MG63 (cell line): ENCODE measurements around the gene CHPT1. TPM values are rescaled to one million over a fixed set of nuclear protein-coding genes. Genes with fewer than 3 reads are reported as not detected.

Source experiments
- DNase-seq: peaks from one replicate; pipeline ENCODE4 v3.0.0-alpha.2; 2020
- H3K27me3 ChIP-seq: fragments of 250-450 bp; sonication (Bioruptor Pico); 2 replicates; pipeline ENCODE4 v1.5.1; 2020; ENCODE audit warnings: mild to moderate bottlenecking, moderate library complexity
- H3K36me3 ChIP-seq: fragments of 250-450 bp; sonication (Bioruptor Pico); 2 replicates; pipeline ENCODE4 v1.5.1; 2020; ENCODE audit warnings: mild to moderate bottlenecking, moderate library complexity
- H3K4me3 ChIP-seq: fragments of 250-450 bp; sonication (Bioruptor Pico); 2 replicates; pipeline ENCODE4 v1.5.1; 2020; ENCODE audit warnings: mild to moderate bottlenecking, moderate library complexity
- H3K9me3 ChIP-seq: fragments of 250-450 bp; sonication (Bioruptor Pico); 2 replicates; pipeline ENCODE4 v1.5.1; 2020; ENCODE audit warnings: mild to moderate bottlenecking, moderate library complexity
- total RNA-seq: library from RNA; depleted of rRNA; stranded (reverse); fragments of >200 nt; shearing (Covaris generic); gene quantifications from 2 replicates; pipeline ENCODE4 v1.2.3, GENCODE V29; 2014; ENCODE audit warnings: low replicate concordance

CHPT1 gene
- total RNA-seq, 1 experiment from 2014 or later: 41.4 TPM

GRCh38 chr12:101738920-101739665 is 41.7 kb downstream of the CHPT1 start, which contains the start of gene SYCP3:
Gene SYCP3 (minus strand): TSS chr12:101739462. CDS start chr12:101737935, 1,527 bp downstream.
- no peaks in the 10 kb centered on the region for H3K36me3 ChIP-seq
- H3K27me3 ChIP-seq: no peaks in the 10 kb centered on the region
- DNase-seq: no peak
- H3K4me3 ChIP-seq: no peak within 1 kb of the TSS
- H3K9me3 ChIP-seq: no peaks in the 10 kb centered on the region

GRCh38 chr12:101740566-101740965 is 43.1 kb downstream of the CHPT1 start:
- no peak overlapping the region for H3K4me3 ChIP-seq
- no peaks in the 10 kb centered on the region for H3K9me3 ChIP-seq
- no peak for DNase-seq

GRCh38 chr12:101740980-101741379 is 43.5 kb downstream of the CHPT1 start:
- Histone ChIP-seq H3K36me3 (no peaks in the 10 kb centered on the region; the same call in 1 of the 2 replicates), H3K9me3 (no peaks in the 10 kb centered on the region), H3K4me3 (no peak overlapping the region), H3K27me3 (no peaks in the 10 kb centered on the region)
- DNase-seq: no peak

More at GRCh38 chr12:101740566-101740965, 43.1 kb downstream of the CHPT1 start:
- Histone ChIP-seq H3K27me3 (no peaks in the 10 kb centered on the region), H3K36me3 (no peaks in the 10 kb centered on the region; the same call in 1 of the 2 replicates)

GRCh38 chr12:101743242-101743641 is 45.8 kb downstream of the CHPT1 start:
- no peak for DNase-seq
- Histone ChIP-seq H3K4me3 (no peak overlapping the region), H3K36me3 (peaks cover 3% of the 10 kb centered on the region), H3K9me3 (no peaks in the 10 kb centered on the region), H3K27me3 (no peaks in the 10 kb centered on the region)

GRCh38 chr12:101743724-101744472 is 46.5 kb downstream of the CHPT1 start:
- no peaks in the 10 kb centered on the region for H3K27me3 ChIP-seq
- peaks cover 3% of the 10 kb centered on the region for H3K36me3 ChIP-seq
- no peak for DNase-seq
- H3K4me3 ChIP-seq: no peak overlapping the region
- H3K9me3 ChIP-seq: no peaks in the 10 kb centered on the region

- Histone ChIP-seq H3K9me3 (no peaks in the 10 kb centered on the region), H3K36me3 (peaks cover 3% of the 10 kb centered on the region), H3K27me3 (no peaks in the 10 kb centered on the region), H3K4me3 (no peak overlapping the region)
- no peak for DNase-seq
Measured at GRCh38 chr12:101745481-101745880, 48.0 kb downstream of the CHPT1 start.

GRCh38 chr12:101746196-101746595 is 48.8 kb downstream of the CHPT1 start:
- H3K9me3 ChIP-seq: no peaks in the 10 kb centered on the region
- no peak overlapping the region for H3K4me3 ChIP-seq
- DNase-seq: no peak
- no peaks in the 10 kb centered on the region for H3K27me3 ChIP-seq
- H3K36me3 ChIP-seq: peaks cover 3% of the 10 kb centered on the region

GRCh38 chr12:101746661-101747060 is 49.2 kb downstream of the CHPT1 start:
- H3K4me3 ChIP-seq: no peak overlapping the region
- DNase-seq: no peak
- no peaks in the 10 kb centered on the region for H3K27me3 ChIP-seq
- peaks cover 3% of the 10 kb centered on the region for H3K36me3 ChIP-seq
- H3K9me3 ChIP-seq: no peaks in the 10 kb centered on the region

GRCh38 chr12:101747697-101748096 is 50.3 kb downstream of the CHPT1 start:
- Histone ChIP-seq H3K9me3 (no peaks in the 10 kb centered on the region), H3K36me3 (peaks cover 3% of the 10 kb centered on the region), H3K4me3 (no peak overlapping the region), H3K27me3 (no peaks in the 10 kb centered on the region)
- DNase-seq: no peak

- no peak for DNase-seq
- Histone ChIP-seq H3K27me3 (no peaks in the 10 kb centered on the region), H3K9me3 (no peaks in the 10 kb centered on the region), H3K36me3 (peaks cover 3% of the 10 kb centered on the region), H3K4me3 (no peak overlapping the region)
Measured at GRCh38 chr12:101748907-101749306, 51.5 kb downstream of the CHPT1 start.

- H3K36me3 ChIP-seq: peaks cover 3% of the 10 kb centered on the region
Measured at GRCh38 chr12:101749657-101750056, 52.2 kb downstream of the CHPT1 start.

GRCh38 chr12:101750152-101750551 is 52.7 kb downstream of the CHPT1 start:
- Histone ChIP-seq H3K36me3 (peaks cover 3% of the 10 kb centered on the region), H3K27me3 (no peaks in the 10 kb centered on the region), H3K9me3 (no peaks in the 10 kb centered on the region), H3K4me3 (no peak overlapping the region)
- DNase-seq: no peak

More at GRCh38 chr12:101749657-101750056, 52.2 kb downstream of the CHPT1 start:
- H3K27me3 ChIP-seq: no peaks in the 10 kb centered on the region
- no peak overlapping the region for H3K4me3 ChIP-seq
- no peak for DNase-seq
- H3K9me3 ChIP-seq: no peaks in the 10 kb centered on the region

GRCh38 chr12:101759396-101760047 is 62.1 kb downstream of the CHPT1 start:
- DNase-seq: no peak

GRCh38 chr12:101761350-101761749 is 63.9 kb downstream of the CHPT1 start:
- Histone ChIP-seq H3K9me3 (no peaks in the 10 kb centered on the region), H3K4me3 (no peak overlapping the region), H3K27me3 (no peaks in the 10 kb centered on the region), H3K36me3 (no peaks in the 10 kb centered on the region)
- DNase-seq: no peak

More at GRCh38 chr12:101759396-101760047, 62.1 kb downstream of the CHPT1 start:
- Histone ChIP-seq H3K9me3 (no peaks in the 10 kb centered on the region), H3K4me3 (no peak overlapping the region), H3K27me3 (no peaks in the 10 kb centered on the region), H3K36me3 (no peaks in the 10 kb centered on the region)

GRCh38 chr12:101761781-101762180 is 64.3 kb downstream of the CHPT1 start:
- Histone ChIP-seq H3K36me3 (no peaks in the 10 kb centered on the region), H3K27me3 (no peaks in the 10 kb centered on the region), H3K9me3 (no peaks in the 10 kb centered on the region), H3K4me3 (no peak overlapping the region)
- DNase-seq: no peak

GRCh38 chr12:101763246-101763931 is 65.9 kb downstream of the CHPT1 start:
- DNase-seq: no peak
- Histone ChIP-seq H3K9me3 (no peaks in the 10 kb centered on the region), H3K36me3 (no peaks in the 10 kb centered on the region), H3K4me3 (no peak overlapping the region), H3K27me3 (no peaks in the 10 kb centered on the region)
